SK-N-SH treated with all-trans-retinoic acid at 6 μM for 48 hours (cell line): ENCODE data around the gene CLEC11A.

Source experiments
- ARNTL ChIP-seq: fragments of 450-650 bp; formaldehyde crosslinking; IDR thresholded peaks from 2 replicates; pipeline ENCODE4 v1.5.0; 2020; ENCODE audit warnings: low read depth, mild to moderate bottlenecking, moderate library complexity, borderline replicate concordance
- BACH2 ChIP-seq: fragments of 250-450 bp; sonication (Bioruptor Pico); IDR thresholded peaks from 2 replicates; pipeline ENCODE4 v1.9.0; 2021; ENCODE audit warnings: mild to moderate bottlenecking, borderline replicate concordance
- CSDC2 ChIP-seq: fragments of 250-450 bp; sonication (Bioruptor Pico); IDR thresholded peaks from 2 replicates; pipeline ENCODE4 v1.5.0; 2020; ENCODE audit warnings: mild to moderate bottlenecking, moderate library complexity
- CSRNP3 ChIP-seq: fragments of 250-450 bp; sonication (Bioruptor Pico); IDR thresholded peaks from 2 replicates; pipeline ENCODE4 v1.5.1; 2021; ENCODE audit warnings: mild to moderate bottlenecking, moderate library complexity
- GLIS3 ChIP-seq: fragments of 250-450 bp; sonication (Bioruptor Pico); IDR thresholded peaks from 2 replicates; pipeline ENCODE4 v1.5.0; 2020; ENCODE audit warnings: mild to moderate bottlenecking, moderate library complexity
- ISL1 ChIP-seq: fragments of 250-450 bp; sonication (Bioruptor Pico); IDR thresholded peaks from 2 replicates; pipeline ENCODE4 v2.1.2; 2022; ENCODE audit warnings: mild to moderate bottlenecking, moderate library complexity
- OSR1 ChIP-seq: fragments of 250-450 bp; sonication (Bioruptor Pico); IDR thresholded peaks from 2 replicates; pipeline ENCODE4 v1.8.0; 2022; ENCODE audit warnings: moderate library complexity, mild to moderate bottlenecking, inconsistent platforms
- PPARA ChIP-seq: fragments of 250-450 bp; sonication (Bioruptor Pico); IDR thresholded peaks from 2 replicates; pipeline ENCODE4 v1.5.0; 2020; ENCODE audit warnings: mild to moderate bottlenecking, borderline replicate concordance
- RARB ChIP-seq: fragments of 250-450 bp; sonication (Bioruptor Pico); IDR thresholded peaks from 2 replicates; pipeline ENCODE4 v1.8.0; 2021; ENCODE audit warnings: mild to moderate bottlenecking, moderate library complexity
- TCF4 ChIP-seq: fragments of 250-450 bp; sonication (Bioruptor Pico); IDR thresholded peaks from 2 replicates; pipeline ENCODE4 v1.8.0; 2021; ENCODE audit warnings: mild to moderate bottlenecking, moderate library complexity, borderline replicate concordance
- TSHZ2 ChIP-seq: fragments of 250-450 bp; sonication (Bioruptor Pico); IDR thresholded peaks from 2 replicates; pipeline ENCODE4 v1.5.0; 2020; ENCODE audit warnings: mild to moderate bottlenecking, moderate library complexity
- ZFP30 ChIP-seq: fragments of 450-650 bp; formaldehyde crosslinking; IDR thresholded peaks from 2 replicates; pipeline ENCODE4 v1.5.0; 2022; ENCODE audit warnings: mild to moderate bottlenecking, moderate library complexity
- TF ChIP-seq, protein P1 (sequence below): fragments of 250-450 bp; sonication (Bioruptor Pico); IDR thresholded peaks from 2 replicates; pipeline ENCODE4 v1.8.0; 2020; ENCODE audit warnings: mild to moderate bottlenecking, moderate library complexity, borderline replicate concordance
- TF ChIP-seq, protein P2 (sequence below): fragments of 250-450 bp; sonication (Bioruptor Pico); IDR thresholded peaks from 2 replicates; pipeline ENCODE4 v1.8.0; 2021; ENCODE audit warnings: low read depth, mild to moderate bottlenecking, moderate library complexity, borderline replicate concordance

DNA sequence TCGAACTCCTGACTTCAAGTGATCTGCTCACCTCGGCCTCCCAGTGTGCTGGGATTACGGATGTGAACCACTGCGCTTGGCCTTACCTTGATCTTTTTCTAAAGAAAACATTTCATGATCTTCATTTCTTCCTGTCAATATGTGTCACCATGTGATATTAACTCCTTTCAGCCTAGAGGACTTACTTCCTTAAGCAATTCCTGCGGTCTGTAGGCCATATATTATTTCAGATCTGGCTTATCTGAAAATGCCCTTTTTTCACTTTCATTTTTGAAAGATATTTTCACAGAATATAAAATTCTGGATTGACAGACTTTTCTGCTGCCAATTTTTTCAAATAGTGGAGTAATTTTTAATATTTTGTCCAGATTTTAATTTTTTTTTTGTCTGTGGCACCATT lies 45.1 kb downstream of the CLEC11A start:
- no peak for TF ChIP-seq ARNTL (CRISPR knock-in tag)
- TF ChIP-seq, protein P1, sequence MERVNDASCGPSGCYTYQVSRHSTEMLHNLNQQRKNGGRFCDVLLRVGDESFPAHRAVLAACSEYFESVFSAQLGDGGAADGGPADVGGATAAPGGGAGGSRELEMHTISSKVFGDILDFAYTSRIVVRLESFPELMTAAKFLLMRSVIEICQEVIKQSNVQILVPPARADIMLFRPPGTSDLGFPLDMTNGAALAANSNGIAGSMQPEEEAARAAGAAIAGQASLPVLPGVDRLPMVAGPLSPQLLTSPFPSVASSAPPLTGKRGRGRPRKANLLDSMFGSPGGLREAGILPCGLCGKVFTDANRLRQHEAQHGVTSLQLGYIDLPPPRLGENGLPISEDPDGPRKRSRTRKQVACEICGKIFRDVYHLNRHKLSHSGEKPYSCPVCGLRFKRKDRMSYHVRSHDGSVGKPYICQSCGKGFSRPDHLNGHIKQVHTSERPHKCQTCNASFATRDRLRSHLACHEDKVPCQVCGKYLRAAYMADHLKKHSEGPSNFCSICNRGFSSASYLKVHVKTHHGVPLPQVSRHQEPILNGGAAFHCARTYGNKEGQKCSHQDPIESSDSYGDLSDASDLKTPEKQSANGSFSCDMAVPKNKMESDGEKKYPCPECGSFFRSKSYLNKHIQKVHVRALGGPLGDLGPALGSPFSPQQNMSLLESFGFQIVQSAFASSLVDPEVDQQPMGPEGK, result no peak
- TF ChIP-seq CSDC2, result no peak
- no peak for TF ChIP-seq ZFP30
- TF ChIP-seq TCF4 (CRISPR knock-in tag), result no peak
- TF ChIP-seq TSHZ2 (CRISPR knock-in tag), result no peak
- TF ChIP-seq BACH2 (CRISPR knock-in tag), result no peak
- no peak for TF ChIP-seq RARB (CRISPR knock-in tag)
- TF ChIP-seq GLIS3, result no peak
- TF ChIP-seq, protein P2, sequence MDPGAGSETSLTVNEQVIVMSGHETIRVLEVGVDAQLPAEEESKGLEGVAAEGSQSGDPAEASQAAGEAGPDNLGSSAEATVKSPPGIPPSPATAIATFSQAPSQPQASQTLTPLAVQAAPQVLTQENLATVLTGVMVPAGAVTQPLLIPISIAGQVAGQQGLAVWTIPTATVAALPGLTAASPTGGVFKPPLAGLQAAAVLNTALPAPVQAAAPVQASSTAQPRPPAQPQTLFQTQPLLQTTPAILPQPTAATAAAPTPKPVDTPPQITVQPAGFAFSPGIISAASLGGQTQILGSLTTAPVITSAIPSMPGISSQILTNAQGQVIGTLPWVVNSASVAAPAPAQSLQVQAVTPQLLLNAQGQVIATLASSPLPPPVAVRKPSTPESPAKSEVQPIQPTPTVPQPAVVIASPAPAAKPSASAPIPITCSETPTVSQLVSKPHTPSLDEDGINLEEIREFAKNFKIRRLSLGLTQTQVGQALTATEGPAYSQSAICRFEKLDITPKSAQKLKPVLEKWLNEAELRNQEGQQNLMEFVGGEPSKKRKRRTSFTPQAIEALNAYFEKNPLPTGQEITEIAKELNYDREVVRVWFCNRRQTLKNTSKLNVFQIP, result no peak
- no peak for TF ChIP-seq PPARA
- TF ChIP-seq OSR1, result no peak
- no peak for TF ChIP-seq CSRNP3 (CRISPR knock-in tag)
- no peak for TF ChIP-seq ISL1 (CRISPR knock-in tag)
